Cardiac fibroblast (primary cell): ENCODE data around the gene SRP68.
"Not testable (repeated sequence)": the region's sequence is repeated elsewhere in the genome, so short reads cannot be mapped to it uniquely, and the experiment has no call there.

Experiments
- DNase-seq, 2 donors: peaks; one replicate each; pipeline versions ENCODE4 v3.0.0 to v3.0.0-alpha.2; 2010; ENCODE audit warnings: low read depth in 2 of 2
- H3K4me3 ChIP-seq, 2 donors: replicated peaks in 1 of 2; 1 replicate in 1 of 2; 2 replicates in 1 of 2; pipeline ENCODE4 v1.5.1; 2011; ENCODE audit warnings: low read depth in 2 of 2, low read length in 2 of 2, mild to moderate bottlenecking in 2 of 2, moderate library complexity in 1 of 2
- CTCF ChIP-seq: IDR thresholded peaks from one replicate; pipeline ENCODE4 v1.5.1; 2011; ENCODE audit warnings: low read depth, mild to moderate bottlenecking, low read length, inconsistent platforms

Gene SRP68

GRCh38 chr17:76076146-76076764, 3.9 kb upstream of the SRP68 start:
- no peak for TF ChIP-seq CTCF
- DNase-seq, result no peak
- H3K4me3 ChIP-seq, result no peak overlapping the region

GRCh38 chr17:76075364-76076145, 3.2 kb upstream of the SRP68 start:
- H3K4me3 ChIP-seq, result no peak overlapping the region
- peak in 1 of 2 donors; percentile 40 for DNase-seq
- TF ChIP-seq CTCF, result no peak

GRCh38 chr17:76074390-76075363, 2.4 kb upstream of the SRP68 start, which contains the start of gene GALR2:
Gene GALR2, plus strand, starts transcription at chr17:76074781. Its CDS starts 103 bp downstream, at chr17:76074884.
- no peak for TF ChIP-seq CTCF
- H3K4me3 ChIP-seq, result no peak within 1 kb of the TSS
- DNase-seq, result no peak

GRCh38 chr17:76071531-76072147, 678 bp downstream of the SRP68 start:
- TF ChIP-seq CTCF, result no peak
- peak overlapping the region; percentile 81 to 96 for H3K4me3 ChIP-seq
- no peak for DNase-seq

GRCh38 chr17:76065775-76066174, 6.5 kb downstream of the SRP68 start:
- no peak overlapping the region for H3K4me3 ChIP-seq
- DNase-seq, result no peak
- TF ChIP-seq CTCF, result no peak

- no peak overlapping the region for H3K4me3 ChIP-seq
- TF ChIP-seq CTCF, result no peak
- DNase-seq, result no peak
These were observed 8.3 kb downstream of the SRP68 start for GRCh38 chr17:76063875-76064546.

GRCh38 chr17:76058264-76058663, 14.1 kb downstream of the SRP68 start:
- DNase-seq, result not testable (repeated sequence)

More at GRCh38 chr17:76058264-76058663, 14.1 kb downstream of the SRP68 start:
- H3K4me3 ChIP-seq, result not testable (repeated sequence)
